HG03354 (cell line): ENCODE data around the gene LRRC17.

Source experiments
- ATAC-seq: cut with Tn5 transposase; IDR thresholded peaks from one replicate; pipeline ENCODE4 v1.9.1; 2021; ENCODE audit warnings: mild to moderate bottlenecking; ENCODE audit not compliant: unreplicated experiment, poor library complexity, severe bottlenecking

Gene LRRC17

GRCh38 chr7:102979670-102980069, 66.9 kb downstream of the LRRC17 start:
- ATAC-seq, result no peak

GRCh38 chr7:102981451-102981850, 68.7 kb downstream of the LRRC17 start:
- no peak for ATAC-seq

- no peak for ATAC-seq
These were observed 69.4 kb downstream of the LRRC17 start for GRCh38 chr7:102982235-102982634.

- no peak for ATAC-seq
These were observed 70.8 kb downstream of the LRRC17 start for GRCh38 chr7:102983602-102984001.

- ATAC-seq, result no peak
These were observed 72.5 kb downstream of the LRRC17 start for GRCh38 chr7:102985176-102985783.

GRCh38 chr7:102988088-102988487, 75.3 kb downstream of the LRRC17 start:
- no peak for ATAC-seq

- no peak for ATAC-seq
These were observed 76.1 kb downstream of the LRRC17 start for GRCh38 chr7:102988631-102989560.

GRCh38 chr7:102990642-102991041, 77.8 kb downstream of the LRRC17 start:
- no peak for ATAC-seq

GRCh38 chr7:102991077-102991539, 78.3 kb downstream of the LRRC17 start:
- ATAC-seq, result no peak

- no peak for ATAC-seq
These were observed 78.9 kb downstream of the LRRC17 start for GRCh38 chr7:102991540-102992214.

GRCh38 chr7:102992509-102992937, 79.7 kb downstream of the LRRC17 start:
- ATAC-seq, result no peak

- ATAC-seq, result no peak
These were observed 80.3 kb downstream of the LRRC17 start for GRCh38 chr7:102992938-102993717.

GRCh38 chr7:102993718-102994029, 80.9 kb downstream of the LRRC17 start:
- ATAC-seq, result no peak

GRCh38 chr7:102994567-102994966, 81.8 kb downstream of the LRRC17 start:
- no peak for ATAC-seq
